CD4-positive, alpha-beta T cell treated with Interleukin-1 beta for 1 hour (primary cell): Measurements from ENCODE around the gene SLK.

Source experiments
- DNase-seq, 2 donors: peaks; one replicate each; pipeline ENCODE4 v3.0.0-alpha.2; 2020 to 2022

Gene SLK

DNA sequence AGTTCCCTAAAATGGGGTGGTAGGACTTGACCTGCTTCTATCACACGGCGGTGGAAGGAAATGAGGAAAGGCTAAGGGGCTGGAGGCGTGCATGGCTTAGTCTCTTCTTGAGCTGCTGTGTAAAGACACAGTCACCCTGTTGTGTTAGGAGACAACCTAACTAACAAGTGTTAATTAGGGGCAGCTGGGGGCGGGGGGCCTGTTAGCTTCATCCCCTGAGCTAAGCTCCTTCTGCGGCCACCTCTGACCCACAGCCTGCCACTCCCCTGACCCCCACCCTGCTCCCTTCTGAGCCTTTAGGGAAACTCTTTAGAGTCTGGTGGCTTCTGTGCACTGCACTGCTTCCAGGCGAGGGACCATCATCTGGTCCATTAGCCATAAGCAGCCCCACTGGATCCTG, 90.8 kb downstream of the SLK start:
- no peak for DNase-seq

DNA sequence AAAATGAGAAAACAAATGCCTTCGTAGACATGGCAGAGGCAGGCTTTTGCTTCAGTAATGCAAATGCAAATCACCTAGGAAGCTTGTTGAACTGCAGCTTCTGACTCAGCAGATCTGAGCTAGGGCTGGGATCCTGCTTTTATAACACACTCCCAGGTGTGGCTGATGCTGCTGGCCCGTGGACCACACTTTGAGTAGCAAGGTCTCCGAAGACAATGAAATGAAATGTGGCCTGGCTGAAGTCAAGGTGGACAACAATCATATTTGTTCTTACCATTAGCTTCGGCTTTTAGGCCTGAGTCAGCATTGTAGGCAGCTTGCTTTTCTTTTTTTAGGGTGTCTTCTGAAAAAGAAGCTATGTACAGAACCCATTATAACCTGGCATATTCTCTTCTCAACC, 92.4 kb downstream of the SLK start:
- no peak for DNase-seq

DNA sequence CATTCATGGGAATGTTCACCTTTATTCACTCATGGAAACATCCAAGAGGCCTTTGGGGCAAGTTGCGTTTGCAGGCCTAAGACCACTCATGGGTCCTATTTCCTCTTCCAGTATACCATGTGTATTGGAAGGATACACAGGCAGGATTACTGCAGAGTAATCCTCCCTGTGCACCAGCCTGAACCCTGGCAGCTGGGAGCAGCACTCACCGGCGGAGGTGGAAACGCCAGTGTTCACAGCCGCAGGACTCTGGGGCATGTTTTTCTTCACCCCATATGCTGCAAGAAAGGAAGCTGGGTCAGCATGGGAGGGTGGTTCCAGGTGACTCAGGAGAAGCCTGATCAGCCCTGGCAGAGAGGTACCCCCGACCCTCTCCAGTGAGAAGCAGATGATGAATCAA, 94.3 kb downstream of the SLK start:
- no peak for DNase-seq

DNA sequence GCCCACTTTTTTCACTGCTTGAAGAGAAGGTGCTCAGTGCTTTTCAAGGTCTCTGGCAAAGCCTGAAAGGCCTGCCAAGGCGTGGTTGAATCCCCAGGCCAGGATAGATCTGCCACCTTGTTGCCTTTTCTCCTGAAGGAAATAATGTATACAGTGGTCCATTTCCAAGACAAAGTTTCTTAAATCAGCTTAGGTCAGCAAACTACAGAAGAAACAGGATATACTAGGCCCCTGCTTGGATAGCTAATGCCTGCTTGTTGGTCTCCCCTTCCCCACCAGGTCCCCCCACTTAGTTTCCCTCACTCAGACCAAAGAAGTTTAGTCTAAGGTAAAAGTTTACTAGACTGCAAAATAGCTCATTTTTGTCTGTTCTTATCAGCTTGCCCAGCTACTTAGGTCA, 98.8 kb downstream of the SLK start:
- DNase-seq: no peak

DNA sequence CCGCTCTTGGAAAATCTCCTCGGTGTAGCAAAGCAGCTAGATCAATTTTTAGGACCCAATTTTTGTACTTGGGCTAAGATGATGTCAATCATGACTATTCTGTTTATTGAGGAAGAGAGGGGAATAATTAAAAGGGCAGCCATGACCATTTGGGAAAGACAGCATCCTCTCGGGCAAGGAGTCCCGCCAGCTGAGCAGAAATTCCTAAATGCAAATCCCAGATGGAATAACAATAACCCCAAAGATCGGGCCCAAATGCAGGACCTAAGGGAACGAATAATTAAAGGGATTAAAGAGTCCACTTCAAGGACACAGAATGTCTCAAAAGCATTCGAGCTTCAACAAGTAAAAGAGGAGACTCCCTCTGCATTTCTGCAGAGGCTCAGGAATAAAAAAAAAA, 100.0 kb downstream of the SLK start:
- no peak for DNase-seq

DNA sequence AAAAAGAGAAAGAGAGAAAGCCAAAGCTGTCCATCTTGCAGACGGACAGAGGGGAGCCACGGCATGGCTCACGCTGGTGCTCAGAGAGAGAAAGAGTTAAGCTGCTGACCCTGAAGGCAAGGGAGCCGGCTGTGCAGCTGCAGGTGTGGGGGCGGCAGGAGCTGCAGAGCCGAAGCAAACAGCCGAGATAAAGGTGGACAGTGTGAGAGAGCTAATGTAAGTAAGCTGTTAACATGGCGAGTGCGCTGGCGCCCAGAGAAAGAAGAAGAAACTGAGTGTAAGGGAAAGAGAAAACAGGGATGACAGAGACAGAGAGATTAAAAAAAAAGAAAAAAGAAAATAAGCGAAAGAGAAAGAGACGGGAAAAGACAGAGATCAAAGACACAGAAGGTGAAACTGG, 100.6 kb downstream of the SLK start:
- no peak for DNase-seq

DNA sequence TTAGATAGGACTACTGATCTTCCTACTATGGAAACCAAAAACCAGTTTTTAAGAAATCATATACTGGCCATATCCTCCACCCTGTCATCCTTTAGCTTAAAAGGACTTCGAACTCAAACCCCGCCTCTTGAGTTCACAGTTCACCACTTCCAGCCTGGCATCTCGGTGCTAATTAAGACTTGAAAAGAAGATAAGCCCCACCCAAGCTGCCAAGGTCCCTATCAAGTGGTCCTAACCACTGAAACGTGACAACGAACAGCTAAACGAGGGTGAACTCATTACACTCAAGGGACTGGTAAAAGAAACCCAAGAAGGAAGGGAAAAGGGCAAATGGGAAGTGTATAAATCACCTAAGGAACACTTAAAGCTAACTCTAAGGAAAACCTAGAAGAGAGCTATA, 102.7 kb downstream of the SLK start:
- no peak for DNase-seq

DNA sequence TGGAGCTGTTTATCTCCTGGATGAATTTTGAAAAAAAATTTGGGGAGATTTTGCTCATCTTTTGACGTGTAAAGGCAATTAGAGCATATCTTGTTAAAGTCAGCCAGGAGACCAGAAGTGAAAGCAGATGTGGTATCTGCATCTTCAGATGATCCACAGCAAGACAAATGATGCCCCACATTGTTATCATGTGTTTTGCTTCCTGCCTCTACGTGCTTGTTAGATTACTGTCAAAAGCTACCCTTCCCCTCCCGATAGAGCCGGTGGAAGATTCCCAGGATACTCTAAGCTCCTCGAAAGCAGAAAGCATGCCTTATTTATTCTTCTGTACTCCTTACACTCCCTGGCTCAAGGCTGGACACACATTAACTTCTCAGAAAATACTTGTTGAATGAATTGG, 105.8 kb downstream of the SLK start:
- no peak for DNase-seq

DNA sequence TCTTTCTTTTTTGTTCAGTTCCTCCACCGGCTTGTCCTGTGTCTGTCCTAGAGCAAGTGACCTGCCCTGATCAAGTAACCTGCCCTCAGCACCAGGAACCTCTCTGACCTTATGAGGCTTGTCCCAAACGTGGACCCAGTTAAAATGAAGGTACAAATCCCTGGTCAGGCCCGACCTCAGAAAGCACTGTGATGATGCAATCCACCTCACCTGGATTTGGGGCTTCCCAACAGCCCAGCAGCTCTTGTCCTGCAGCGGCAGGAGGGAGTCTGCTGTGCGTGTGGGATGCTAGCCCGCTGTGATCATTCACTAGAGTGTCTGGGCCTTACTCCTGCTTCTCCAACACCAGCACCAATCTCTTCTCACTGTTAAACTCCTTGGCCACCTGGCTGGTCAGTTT, 107.6 kb downstream of the SLK start:
- no peak for DNase-seq

DNA sequence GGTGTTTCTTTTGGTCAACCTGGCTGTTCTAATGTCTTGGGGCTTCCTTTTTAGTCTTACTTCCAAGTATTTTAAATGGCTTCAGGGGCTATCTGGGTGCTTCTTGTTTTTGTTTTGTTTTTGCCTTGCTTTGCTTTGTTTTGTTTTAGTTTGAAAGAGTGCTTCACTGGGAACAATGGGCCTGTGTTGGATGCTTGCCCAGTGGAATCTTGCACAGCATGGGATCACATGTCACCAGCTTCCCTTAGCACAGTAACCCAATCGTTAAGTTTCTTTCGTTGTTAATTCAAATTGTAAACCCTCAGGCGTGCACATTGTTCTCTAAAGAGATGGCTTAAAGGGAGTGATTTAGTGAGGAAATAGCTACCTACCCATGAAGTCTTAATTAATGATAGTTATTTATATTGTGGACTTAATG, 109.8 kb downstream of the SLK start:
- DNase-seq: no peak

DNA sequence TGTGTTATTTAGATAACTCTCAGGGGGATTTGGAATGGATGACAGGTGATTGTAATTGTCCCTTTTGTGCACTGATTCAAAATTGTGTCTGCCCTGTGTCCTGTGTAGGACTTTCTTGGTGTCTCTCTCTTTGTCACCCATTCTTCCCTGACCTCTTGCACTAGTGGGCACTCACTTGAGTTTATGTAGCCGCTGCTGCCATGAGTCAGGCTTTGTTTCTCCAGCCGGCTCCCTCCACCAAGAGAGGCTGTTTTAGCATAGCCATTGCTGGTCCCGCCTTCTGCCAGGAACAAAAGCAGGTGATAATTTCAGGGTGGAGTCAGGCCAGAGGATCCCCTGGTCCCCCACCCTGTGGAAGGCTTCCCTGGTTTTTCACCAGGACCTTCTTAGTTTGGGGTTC, 110.3 kb downstream of the SLK start:
- no peak for DNase-seq

DNA sequence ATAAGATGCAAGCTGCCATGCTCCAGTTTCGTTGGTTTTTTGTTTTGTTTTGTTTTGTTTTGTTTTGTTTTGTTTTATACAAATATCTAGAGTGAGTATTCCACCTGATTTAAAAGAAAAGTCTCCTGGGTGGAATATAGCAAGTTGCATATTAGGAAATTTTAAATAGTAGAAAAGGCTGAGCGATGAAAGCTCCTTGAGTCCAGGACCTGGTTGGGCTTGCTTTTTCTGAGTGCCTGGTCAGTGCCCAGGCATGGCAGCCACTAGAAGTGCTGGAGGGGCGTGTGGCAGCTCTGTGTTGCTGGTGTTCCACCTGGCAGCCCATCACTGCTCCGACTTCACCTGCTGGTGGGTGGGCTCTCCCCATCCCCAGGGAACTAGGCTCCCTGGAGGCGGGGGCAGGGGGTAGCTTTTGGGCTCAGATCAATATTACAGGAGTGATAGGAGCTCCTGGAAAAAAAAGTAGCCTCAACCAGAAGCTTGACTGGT, 110.8 kb downstream of the SLK start:
- DNase-seq: no peak
